Nephron (organoid): ENCODE results near the gene BRK1.
A peak's percentile ranks its signal among the peaks of the same experiment; 100 is the strongest.
"Not testable (repeated sequence)": the region's sequence is repeated elsewhere in the genome, so short reads cannot be mapped to it uniquely, and the experiment has no call there.

ENCODE experiments used
- H3K27ac Mint-ChIP-seq, 3 experiments: 2 replicates each; pipeline ENCODE4 v1.8.0; 2020; ENCODE audit warnings: mixed read lengths in 3 of 3, mild to moderate bottlenecking in 2 of 3, moderate library complexity in 1 of 3
- H3K27me3 Mint-ChIP-seq: 2 replicates; pipeline ENCODE4 v1.8.0; 2021; ENCODE audit warnings: low read depth, mild to moderate bottlenecking, moderate library complexity, mixed read lengths
- H3K36me3 Mint-ChIP-seq: 2 replicates; pipeline ENCODE4 v1.8.0; 2020; ENCODE audit warnings: low read depth, mixed read lengths
- H3K4me1 Mint-ChIP-seq: 2 replicates; pipeline ENCODE4 v1.8.0; 2020; ENCODE audit warnings: mixed read lengths
- H3K4me3 Mint-ChIP-seq, 3 experiments: 2 replicates each; pipeline ENCODE4 v1.8.0; 2020; ENCODE audit warnings: mild to moderate bottlenecking in 3 of 3, mixed read lengths in 3 of 3, moderate library complexity in 2 of 3
- H3K9me3 Mint-ChIP-seq: 2 replicates; pipeline ENCODE4 v1.8.0; 2020; ENCODE audit warnings: mixed read lengths
- TF ChIP-seq, protein P1 (sequence below), 3 experiments: fragments of 200-600 bp; sonication (generic); IDR thresholded peaks; one replicate each; pipeline ENCODE4 v1.5.0; 2021; ENCODE audit warnings: antibody characterized with exemption in 3 of 3; ENCODE audit not compliant: unreplicated experiment in 3 of 3

Gene BRK1

GRCh38 chr3:10149226-10149625, 33.8 kb downstream of the BRK1 start:
- Mint-ChIP-seq H3K36me3 (peaks cover 59% of the 10 kb centered on the region), H3K27ac (no peak overlapping the region), H3K9me3 (no peaks in the 10 kb centered on the region), H3K4me1 (no peaks in the 10 kb centered on the region), H3K27me3 (no peaks in the 10 kb centered on the region), H3K4me3 (no peak overlapping the region)
- TF ChIP-seq, protein P1, sequence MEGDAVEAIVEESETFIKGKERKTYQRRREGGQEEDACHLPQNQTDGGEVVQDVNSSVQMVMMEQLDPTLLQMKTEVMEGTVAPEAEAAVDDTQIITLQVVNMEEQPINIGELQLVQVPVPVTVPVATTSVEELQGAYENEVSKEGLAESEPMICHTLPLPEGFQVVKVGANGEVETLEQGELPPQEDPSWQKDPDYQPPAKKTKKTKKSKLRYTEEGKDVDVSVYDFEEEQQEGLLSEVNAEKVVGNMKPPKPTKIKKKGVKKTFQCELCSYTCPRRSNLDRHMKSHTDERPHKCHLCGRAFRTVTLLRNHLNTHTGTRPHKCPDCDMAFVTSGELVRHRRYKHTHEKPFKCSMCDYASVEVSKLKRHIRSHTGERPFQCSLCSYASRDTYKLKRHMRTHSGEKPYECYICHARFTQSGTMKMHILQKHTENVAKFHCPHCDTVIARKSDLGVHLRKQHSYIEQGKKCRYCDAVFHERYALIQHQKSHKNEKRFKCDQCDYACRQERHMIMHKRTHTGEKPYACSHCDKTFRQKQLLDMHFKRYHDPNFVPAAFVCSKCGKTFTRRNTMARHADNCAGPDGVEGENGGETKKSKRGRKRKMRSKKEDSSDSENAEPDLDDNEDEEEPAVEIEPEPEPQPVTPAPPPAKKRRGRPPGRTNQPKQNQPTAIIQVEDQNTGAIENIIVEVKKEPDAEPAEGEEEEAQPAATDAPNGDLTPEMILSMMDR (IDR thresholded peaks at IDR 0.05; ENCODE audit: unreplicated experiment in 3 of 3): no peak

GRCh38 chr3:10150987-10151386, 35.5 kb downstream of the BRK1 start:
- H3K27ac Mint-ChIP-seq: no peak overlapping the region
- no peak overlapping the region for H3K4me3 Mint-ChIP-seq
- peaks cover 56% of the 10 kb centered on the region for H3K36me3 Mint-ChIP-seq
- no peaks in the 10 kb centered on the region for H3K9me3 Mint-ChIP-seq
- TF ChIP-seq, protein P1 (IDR thresholded peaks at IDR 0.05; ENCODE audit: unreplicated experiment in 3 of 3): no peak
- H3K4me1 Mint-ChIP-seq: peaks cover 4% of the 10 kb centered on the region
- no peaks in the 10 kb centered on the region for H3K27me3 Mint-ChIP-seq

DNA sequence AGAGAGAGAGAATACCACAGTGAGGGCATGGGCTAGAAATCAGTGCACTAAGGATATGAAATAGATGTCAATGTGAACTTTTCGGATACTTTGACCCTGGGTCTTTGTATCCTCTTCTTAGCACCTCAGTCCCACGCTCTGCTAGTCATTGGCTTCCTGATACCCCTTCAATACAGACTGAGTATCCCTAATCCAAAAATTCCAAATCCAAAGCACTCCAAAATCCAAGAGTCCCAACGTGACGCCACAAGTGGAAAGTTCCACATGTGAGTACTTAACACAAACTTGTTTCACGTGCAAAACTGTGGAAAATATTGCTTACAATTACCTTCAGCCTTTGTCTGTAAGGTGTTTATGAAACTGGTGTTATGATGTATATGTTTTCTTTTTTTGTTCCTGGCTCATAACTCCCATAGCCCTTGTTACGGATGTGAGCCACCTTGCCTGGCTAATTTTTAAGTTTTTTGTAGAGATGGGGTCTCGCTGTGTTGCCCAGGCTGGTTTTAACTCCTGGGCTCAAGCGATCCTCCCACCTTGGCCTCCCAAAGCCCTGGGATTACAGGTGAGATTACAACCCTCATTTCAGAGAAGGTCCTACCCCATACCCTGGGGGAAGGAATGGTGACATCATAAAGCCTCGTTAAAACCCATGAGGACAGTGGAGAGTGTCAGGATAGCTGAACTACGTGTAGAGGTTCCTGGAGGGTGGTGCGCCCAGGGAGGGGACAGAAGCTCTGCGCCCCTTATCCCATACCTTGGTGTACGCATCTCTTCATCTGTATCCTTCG, 39.1 kb downstream of the BRK1 start:
- peaks cover 38% of the 10 kb centered on the region for H3K36me3 Mint-ChIP-seq
- no peak overlapping the region for H3K27ac Mint-ChIP-seq
- TF ChIP-seq, protein P1 (IDR thresholded peaks at IDR 0.05; ENCODE audit: unreplicated experiment in 3 of 3): no peak
- H3K27me3 Mint-ChIP-seq: no peaks in the 10 kb centered on the region
- peaks cover 10% of the 10 kb centered on the region for H3K4me1 Mint-ChIP-seq
- no peak overlapping the region for H3K4me3 Mint-ChIP-seq
- no peaks in the 10 kb centered on the region for H3K9me3 Mint-ChIP-seq

- Mint-ChIP-seq H3K36me3 (peaks cover 32% of the 10 kb centered on the region), H3K27me3 (no peaks in the 10 kb centered on the region), H3K27ac (no peak overlapping the region), H3K9me3 (no peaks in the 10 kb centered on the region), H3K4me1 (peaks cover 10% of the 10 kb centered on the region), H3K4me3 (no peak overlapping the region)
- TF ChIP-seq, protein P1 (IDR thresholded peaks at IDR 0.05; ENCODE audit: unreplicated experiment in 3 of 3): no peak
Measured at GRCh38 chr3:10155123-10155472, 39.6 kb downstream of the BRK1 start.

GRCh38 chr3:10155658-10156057, 40.2 kb downstream of the BRK1 start:
- Mint-ChIP-seq H3K27me3 (no peaks in the 10 kb centered on the region), H3K36me3 (peaks cover 27% of the 10 kb centered on the region), H3K4me1 (peaks cover 15% of the 10 kb centered on the region), H3K27ac (peak overlapping the region in 1 of 3 experiments; percentile 36), H3K9me3 (no peaks in the 10 kb centered on the region), H3K4me3 (no peak overlapping the region)
- TF ChIP-seq, protein P1 (IDR thresholded peaks at IDR 0.05; ENCODE audit: unreplicated experiment in 3 of 3): no peak

- Mint-ChIP-seq H3K27ac (peak overlapping the region in 1 of 3 experiments; percentile 18), H3K9me3 (no peaks in the 10 kb centered on the region), H3K4me1 (peaks cover 16% of the 10 kb centered on the region), H3K36me3 (peaks cover 14% of the 10 kb centered on the region), H3K27me3 (no peaks in the 10 kb centered on the region), H3K4me3 (no peak overlapping the region)
- TF ChIP-seq, protein P1 (IDR thresholded peaks at IDR 0.05; ENCODE audit: unreplicated experiment in 3 of 3): no peak
Measured at GRCh38 chr3:10157031-10157430, 41.6 kb downstream of the BRK1 start.

- not testable (repeated sequence) for H3K36me3 Mint-ChIP-seq, H3K9me3 Mint-ChIP-seq, H3K4me3 Mint-ChIP-seq, H3K27ac Mint-ChIP-seq, H3K27me3 Mint-ChIP-seq
- peaks cover 16% of the 10 kb centered on the region for H3K4me1 Mint-ChIP-seq
Measured at GRCh38 chr3:10158555-10158954, 43.1 kb downstream of the BRK1 start.
